ENCODE data around the gene VPS35.

VPS35 gene

DNA sequence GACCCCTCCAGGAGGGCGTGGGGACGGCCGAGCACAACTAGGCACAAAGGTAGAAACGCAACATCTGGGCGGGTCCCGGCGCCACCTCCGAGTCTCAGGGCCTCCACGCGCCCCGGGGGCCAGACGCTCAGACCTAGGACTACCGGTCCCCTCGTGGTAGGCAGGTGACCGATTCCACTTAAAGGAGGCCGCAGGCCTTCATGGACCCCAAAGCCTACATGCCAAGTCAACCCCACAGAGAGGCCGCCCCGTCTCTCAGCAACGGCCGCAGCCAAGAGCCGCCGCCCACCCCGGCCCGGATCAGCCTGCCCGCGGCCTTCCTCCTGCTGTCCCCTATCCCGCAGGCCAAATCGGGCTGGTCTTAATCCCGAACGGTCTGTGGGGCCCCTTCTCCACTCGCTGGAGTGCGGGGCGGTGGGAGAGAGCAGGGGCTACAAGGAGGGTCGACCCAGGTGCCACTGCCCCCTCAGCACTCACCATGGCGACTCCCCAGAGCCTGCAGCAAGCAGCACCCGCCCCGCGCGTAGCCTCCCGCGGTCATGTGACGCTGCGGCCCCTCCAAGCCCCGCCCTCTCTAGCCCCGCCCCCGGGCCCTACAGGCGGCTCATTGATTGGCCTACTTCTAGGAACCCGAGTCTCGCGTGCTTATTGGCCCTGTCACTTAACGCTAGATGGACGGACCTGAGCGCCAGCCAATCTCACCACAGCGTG is at the start of gene VPS35:
TSS of gene VPS35 (minus strand) at position 525 of the 711 bp plus-strand sequence. CDS start at position 480, 45 bp downstream.
- in situ Hi-C loops (cut with MboI; ENCODE audit: low sequenced_read_pairs) = no loop called here

DNA sequence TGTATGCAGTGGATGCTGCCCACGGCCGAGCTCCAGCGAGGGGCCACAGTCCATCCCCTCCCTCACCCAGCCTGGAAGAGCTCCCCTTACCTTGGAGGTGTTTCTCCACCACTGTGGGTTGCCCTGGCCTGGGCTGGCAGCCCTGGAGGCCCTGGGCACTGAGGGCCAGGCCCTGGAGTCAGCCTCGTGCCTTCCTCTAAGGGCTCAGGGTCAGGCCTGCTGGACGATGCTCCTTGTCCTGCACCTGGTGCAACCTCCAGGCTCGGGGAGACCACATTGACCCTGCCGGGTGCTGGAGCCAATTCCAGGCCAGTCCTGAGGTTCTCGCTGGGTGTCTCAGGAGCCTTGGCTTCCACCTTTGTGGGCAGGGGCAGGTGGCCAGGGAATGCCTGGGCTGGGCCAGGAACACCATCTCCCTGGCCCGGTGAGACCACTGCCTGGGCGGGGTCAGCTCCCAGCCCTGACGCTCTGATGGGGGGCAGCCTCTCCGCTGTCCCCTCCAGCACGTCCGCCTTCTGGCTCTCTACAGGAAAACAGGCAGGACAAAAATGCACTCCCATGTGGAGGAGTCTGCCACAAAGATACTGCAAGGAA is 48.7 kb upstream of the VPS35 start:
- in situ Hi-C loops (cut with MboI; ENCODE audit: low sequenced_read_pairs) = no loop called here

DNA sequence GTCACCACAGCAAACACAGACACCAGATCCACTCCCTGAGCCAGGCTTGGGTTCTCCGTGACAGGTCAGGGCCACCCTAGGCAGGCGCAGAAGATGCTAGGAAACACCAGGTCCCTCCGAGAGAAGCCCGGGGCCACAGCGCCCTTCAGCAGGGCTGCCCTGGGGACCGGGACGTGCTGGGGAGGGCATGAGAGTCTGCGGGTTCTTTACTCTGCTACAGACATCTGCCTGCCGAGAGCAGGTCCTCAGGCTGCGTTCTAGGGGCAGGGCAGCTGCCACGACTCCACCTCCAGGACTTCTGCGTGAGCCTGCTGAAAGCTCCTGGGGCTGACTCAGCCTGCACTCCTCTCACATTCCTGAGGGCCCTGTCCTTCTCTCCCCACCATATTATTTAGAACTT is 47.7 kb upstream of the VPS35 start:
- in situ Hi-C loops (cut with MboI; ENCODE audit: low sequenced_read_pairs) = no loop called here

DNA sequence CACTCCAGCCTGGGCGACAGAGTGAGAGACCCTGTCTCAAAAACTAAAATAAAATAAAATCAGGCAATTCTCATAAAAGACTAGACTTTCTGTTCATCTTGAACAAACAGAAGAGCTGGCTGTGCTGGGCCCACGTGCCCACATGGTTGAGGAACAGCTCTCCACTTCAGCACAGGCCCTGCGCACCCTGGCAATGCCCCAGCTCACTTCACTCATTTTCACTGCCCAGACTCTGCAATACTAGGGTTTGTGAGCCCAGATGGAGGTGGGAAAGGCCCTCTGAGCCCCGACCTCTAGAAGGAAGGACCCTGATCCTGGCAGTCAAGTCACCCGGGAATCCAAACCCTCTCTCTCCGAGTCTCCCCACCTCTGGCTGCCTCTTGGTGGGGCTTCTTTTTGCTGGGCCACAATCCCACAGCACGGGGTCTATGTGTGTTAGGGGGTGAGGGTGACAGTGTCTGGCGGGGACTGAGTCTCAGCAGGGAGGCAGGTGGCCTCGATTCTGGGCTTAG is 44.4 kb upstream of the VPS35 start:
- in situ Hi-C loops (cut with MboI; ENCODE audit: low sequenced_read_pairs) = no loop called here

DNA sequence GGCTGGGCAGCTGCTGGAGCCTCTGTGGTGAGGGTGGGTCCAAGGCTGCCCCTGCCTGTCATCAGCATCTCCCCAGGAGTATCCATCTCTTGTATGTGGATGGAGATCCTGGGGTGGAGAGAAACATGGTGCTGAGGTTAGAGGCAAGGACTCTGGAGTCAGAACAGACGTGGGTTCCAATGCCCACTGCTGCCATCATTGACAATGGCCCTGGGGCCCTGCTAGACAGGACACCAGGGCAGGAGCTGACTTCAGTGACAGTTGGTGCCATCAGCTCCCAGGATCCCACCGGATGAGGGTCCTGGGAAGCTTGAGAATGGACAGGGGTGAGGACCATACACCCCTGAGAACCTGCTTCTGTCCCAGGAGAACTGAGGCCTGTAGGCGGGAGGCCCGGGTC is 43.6 kb upstream of the VPS35 start:
- in situ Hi-C loops (cut with MboI; ENCODE audit: low sequenced_read_pairs) = no loop called here

DNA sequence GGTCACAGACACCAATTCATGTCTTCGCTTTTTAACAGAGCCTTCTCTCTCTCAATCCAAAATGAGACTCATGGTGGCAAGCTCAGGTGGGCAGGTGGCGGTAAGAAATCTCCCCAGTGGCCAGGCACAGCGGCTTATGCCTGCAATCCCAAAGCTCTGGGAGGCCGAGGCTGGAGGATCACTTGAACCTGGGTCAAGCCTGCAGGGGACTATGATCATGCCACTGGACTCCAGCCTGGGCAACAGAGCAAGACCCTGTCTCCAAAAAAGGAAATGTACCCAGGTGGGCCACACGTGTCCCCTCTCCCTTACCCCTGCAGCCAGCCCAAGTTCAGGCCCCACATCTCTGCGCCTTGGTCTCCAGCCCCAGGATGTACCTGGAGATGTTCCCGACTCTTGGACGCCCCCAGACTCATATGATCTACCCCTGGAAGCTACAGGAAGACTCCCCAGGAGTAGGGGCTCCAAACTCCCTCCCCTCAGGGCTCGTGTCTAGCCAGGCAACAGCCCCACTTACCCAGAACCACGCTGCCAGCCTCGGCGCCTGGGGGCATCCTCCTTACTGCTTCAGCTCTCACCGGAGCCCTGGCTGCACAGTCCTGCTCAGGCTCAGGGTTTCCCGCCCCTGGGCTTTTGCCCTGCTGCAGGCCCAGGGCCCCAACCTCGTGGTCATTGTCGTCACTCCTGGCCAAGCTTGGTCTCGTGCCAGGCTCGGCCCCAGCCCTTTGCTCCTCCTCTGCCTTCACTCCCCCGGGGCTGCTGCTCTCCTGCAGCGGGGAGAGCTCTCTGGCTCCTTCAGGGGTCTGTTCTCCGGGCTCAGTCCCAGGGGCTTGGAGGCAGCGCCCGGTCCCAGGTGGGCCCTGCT is 42.9 kb upstream of the VPS35 start:
- in situ Hi-C loops (cut with MboI; ENCODE audit: low sequenced_read_pairs) = no loop called here

DNA sequence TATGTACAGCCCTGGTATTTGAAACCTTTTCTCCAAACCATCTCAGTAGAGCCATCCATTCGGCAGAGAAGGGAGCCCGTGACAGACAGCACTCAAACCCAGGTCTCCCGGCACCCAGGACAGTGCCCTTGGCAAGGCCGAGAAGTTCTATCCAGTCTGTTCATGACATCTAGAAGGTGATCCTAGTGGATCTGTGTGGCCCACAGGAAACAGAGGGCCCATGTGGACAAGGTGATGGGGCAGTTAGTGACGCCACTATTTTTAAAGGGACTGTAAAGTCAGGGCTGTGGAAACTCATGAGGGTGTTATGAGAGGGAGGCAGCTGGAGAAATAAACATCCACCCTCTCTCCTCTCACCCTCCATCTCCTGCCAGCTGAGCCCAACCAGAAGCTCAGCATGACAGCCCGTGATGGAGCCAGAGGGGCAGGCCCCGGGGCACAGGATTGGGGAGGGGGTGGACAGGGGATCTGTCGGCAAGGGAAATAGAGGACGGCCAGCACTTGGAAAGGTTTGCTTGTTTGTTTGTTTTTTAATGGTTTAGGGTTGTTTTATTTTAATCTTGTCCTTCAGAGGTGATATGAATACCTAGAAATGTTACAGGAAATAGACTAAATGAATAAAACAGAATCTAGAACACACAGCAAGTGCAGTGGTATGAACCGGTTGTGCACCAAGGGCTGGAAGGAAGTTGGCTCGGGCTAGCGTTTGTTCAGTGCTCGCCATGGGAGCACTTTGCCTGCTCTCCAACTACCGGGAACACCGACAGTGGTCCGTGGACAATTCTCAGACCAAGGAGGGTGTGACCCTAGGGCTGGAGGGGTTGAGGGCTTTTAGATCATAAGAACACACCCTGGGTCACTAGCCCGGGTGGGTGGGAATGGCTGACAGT is 42.1 kb upstream of the VPS35 start:
- in situ Hi-C loops (cut with MboI; ENCODE audit: low sequenced_read_pairs) = no loop called here

DNA sequence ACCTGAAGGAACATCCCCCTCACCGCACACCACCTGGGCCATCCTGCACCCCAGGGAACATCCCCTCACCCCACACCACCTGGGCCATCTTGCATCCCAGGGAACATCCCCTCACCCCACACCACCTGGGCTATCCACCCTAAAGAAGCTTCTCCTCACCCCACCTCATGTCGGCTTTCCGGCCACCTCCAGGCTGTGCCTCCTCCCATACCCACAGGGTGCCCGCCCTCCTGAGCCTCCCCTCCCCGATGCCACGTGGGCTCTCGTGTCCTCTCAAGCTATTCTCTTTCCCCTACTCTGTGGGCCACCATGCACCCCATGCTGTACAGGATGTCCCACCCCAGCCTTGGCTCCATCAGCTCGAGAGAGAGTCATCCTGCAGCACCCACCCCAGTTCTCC is 41.1 kb upstream of the VPS35 start:
- in situ Hi-C loops (cut with MboI; ENCODE audit: low sequenced_read_pairs) = no loop called here

DNA sequence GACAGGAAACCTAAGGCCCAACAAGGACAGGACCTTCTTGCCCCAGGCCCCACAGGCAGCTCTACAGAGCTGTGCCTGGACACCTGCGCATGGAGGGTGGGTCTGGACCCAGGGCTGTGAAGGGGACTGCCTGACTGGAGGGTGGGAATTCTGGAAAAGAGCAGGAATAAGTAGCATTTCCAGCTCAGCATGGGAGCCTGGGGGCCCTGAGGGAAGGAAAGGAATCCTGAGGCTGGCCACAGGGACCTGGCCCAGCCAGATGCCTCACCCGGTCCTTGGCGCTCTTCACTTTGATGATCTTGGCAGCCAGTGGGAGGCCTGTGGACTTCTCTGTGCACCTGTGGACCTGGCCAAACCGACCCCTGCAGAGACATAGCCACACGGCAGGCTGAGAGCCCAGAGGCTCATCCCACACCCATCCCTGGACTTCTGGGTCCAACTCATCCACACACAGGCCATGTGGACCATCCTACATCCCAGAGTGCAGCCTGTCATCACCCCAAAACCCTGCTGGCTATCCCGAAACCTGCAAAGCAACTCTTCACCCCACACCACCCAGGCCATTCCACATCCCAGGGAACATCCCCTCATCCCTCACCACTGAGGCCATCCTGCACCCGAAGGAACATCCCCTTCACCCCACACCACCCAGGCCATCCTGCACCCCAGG is 40.5 kb upstream of the VPS35 start:
- in situ Hi-C loops (cut with MboI; ENCODE audit: low sequenced_read_pairs) = no loop called here

DNA sequence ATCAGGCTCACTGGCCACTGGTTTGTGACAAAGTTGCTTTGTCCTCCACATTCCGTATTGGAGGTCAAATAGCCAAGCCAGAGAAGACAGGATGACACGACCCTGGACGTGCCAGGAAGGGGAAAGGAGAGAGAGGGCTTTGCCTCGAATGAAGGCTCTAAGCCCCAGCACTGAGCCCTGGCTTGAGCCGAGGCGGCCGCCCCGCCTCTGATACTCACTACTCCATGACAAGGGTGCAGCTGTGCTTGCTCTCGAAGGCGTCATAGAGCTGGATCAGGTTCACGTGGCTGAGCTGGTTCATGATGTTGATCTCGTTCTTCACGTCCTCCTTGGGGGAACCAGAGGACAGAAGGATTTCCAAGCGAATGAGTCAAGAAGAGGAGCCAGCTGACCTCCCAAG is 39.8 kb upstream of the VPS35 start:
- in situ Hi-C loops (cut with MboI; ENCODE audit: low sequenced_read_pairs) = no loop called here

DNA sequence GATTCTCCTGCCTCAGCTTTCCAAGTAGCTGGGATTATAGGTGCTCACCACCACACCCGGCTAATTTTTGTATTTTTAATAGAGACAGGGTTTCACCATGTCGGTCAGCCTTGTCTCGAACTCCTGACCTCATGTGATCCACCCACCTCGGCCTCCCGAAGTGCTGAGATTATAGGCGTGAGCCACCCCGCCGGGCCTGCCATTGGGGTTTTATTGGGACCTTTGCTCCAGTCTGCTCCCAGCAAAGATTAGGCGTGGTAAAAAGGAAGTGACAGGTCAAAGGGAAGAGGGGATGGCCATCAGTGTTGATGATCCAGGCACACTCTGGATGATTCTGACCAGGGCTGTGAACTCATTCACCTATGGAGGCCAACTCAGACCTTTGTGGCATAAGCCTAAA is 38.7 kb upstream of the VPS35 start:
- in situ Hi-C loops (cut with MboI; ENCODE audit: low sequenced_read_pairs) = no loop called here

DNA sequence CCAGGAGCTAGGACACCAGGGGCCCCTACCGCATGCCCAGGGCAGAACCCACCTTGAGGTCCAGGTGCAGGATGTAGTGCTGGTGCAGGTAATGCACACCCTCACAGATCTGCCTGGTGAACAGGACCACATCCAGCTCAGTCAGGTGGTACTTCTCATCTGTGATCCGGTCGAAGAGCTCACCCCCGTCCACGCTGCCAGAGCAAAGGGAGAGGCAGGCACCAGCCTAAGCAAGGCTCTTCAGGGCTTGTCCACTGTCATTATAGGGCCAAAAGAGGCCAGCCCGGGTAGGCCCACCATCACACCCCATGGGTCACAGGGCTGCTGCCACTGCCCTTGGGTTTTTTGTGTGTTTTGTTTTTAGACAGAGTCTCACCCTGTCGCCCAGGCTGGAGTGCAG is 38.2 kb upstream of the VPS35 start:
- in situ Hi-C loops (cut with MboI; ENCODE audit: low sequenced_read_pairs) = no loop called here

DNA sequence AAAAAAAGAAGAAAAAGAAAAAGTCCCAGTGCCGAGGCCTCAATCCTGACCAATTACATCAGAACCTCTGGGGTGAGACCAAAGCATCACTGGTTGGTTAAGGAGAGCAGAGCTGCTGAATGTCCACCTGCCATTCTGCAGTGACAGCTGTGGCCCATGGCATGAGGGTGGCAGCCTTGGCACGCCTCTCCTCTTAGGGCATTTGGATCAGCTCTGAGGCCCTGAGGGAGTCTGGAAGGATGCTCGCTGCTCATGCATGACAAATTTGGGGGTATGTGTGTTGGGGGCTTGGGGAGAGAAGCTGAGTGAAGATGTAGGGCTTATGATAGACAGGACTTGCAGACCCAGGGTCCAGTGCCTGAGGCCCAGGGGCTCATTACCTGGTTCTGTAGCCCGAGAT is 32.9 kb upstream of the VPS35 start:
- in situ Hi-C loops (cut with MboI; ENCODE audit: low sequenced_read_pairs) = no loop called here

DNA sequence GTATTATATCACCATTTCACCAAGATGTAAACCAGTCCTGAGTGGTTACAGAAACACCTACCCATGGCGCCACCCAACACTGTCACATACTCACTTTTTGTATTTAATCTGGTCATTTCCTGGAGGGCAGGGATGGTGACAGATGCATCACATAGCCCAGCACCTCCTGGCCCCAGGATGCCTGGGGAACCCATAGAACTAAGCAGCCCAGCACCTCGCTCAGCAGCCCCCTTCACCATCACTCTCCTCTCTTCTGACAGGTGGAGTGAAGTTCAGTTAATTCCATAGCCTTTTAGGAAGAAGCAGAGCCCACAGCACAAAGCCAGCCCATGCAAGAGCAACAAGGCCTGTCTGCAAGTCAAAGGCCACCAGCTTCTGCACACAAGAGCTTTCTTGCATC is 31.6 kb upstream of the VPS35 start:
- in situ Hi-C loops (cut with MboI; ENCODE audit: low sequenced_read_pairs) = no loop called here

DNA sequence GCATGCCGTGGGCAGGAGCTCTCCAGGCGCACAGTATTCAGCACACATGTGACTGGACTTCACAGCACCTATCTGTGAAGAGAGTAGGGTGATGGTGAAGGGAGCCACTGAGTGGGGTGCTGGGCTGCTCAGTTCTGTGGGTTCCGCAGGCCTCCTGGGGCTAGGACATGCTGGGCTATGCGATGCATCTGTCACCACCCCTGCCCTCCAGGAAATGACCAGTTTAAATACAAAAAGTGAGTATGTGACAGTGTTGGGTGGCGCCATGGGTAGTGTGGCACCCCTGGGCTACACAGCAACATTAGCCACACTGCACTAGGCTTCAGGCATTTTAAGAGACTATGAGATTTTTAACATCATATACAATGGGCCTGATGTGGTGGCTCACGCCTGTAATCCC is 30.6 kb upstream of the VPS35 start:
- in situ Hi-C loops (cut with MboI; ENCODE audit: low sequenced_read_pairs) = no loop called here

DNA sequence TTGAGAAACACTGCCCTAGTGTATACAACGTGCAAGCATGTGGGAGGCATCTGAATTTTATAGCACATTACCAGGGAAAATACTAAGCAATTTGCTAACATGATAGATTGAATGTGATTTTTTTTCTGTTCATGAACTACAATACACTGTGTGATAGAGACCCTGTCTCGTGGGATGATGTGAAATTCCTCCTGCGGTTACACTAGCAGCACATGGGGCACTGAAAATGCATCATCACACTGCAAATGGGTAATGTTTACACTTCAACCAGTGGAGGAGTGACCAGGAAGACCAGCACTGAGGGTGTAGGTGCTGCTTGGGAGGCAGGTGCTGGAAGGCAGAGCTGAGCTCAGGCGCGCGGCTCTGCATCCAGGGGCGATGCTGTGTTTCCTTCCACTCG is 29.2 kb upstream of the VPS35 start:
- in situ Hi-C loops (cut with MboI; ENCODE audit: low sequenced_read_pairs) = no loop called here

DNA sequence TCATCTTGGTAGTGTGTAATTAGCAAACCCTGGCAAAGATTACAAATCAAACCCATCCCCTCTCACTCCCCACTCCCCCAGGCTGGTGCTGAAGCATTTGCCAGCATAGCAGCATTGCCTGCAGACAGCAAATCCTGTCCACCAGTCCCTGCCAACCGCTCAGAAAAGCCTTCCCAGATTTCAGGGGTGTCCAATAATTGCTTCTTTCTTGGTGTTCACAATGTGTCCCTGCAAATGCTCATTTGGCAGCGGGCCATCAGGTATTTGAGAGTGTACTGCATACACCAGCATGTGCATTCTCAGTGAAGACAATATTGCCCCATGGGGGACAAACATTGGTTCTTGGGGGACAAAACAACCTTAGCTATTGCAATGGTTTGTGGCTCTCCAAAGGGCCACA is 28.7 kb upstream of the VPS35 start:
- in situ Hi-C loops (cut with MboI; ENCODE audit: low sequenced_read_pairs) = no loop called here

DNA sequence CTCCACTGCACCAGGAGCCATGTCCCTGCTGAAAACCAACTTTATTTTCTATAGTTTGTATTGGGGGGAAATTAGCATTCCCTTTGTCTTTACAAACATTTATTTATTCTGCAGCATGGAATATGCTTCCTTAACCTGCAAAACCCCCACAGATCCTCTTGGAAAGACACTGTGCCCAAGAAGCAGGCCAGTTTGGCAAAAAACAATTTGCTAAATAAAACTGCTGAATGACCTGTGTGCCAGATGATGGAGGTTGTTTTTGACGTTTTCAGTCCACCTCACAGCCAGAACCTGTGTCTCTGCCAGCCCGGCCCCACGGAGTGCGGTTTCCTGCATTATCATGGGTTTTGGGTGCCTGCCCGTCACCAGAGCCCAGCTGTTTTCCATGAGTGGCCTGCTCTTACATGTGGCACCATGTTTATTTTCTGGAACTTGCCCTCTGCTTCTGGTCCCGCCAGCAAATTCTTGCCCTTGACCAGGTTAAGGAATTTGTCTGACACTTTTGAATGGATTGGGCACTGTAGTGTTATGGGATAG is 26.9 kb upstream of the VPS35 start:
- in situ Hi-C loops (cut with MboI; ENCODE audit: low sequenced_read_pairs) = no loop called here

DNA sequence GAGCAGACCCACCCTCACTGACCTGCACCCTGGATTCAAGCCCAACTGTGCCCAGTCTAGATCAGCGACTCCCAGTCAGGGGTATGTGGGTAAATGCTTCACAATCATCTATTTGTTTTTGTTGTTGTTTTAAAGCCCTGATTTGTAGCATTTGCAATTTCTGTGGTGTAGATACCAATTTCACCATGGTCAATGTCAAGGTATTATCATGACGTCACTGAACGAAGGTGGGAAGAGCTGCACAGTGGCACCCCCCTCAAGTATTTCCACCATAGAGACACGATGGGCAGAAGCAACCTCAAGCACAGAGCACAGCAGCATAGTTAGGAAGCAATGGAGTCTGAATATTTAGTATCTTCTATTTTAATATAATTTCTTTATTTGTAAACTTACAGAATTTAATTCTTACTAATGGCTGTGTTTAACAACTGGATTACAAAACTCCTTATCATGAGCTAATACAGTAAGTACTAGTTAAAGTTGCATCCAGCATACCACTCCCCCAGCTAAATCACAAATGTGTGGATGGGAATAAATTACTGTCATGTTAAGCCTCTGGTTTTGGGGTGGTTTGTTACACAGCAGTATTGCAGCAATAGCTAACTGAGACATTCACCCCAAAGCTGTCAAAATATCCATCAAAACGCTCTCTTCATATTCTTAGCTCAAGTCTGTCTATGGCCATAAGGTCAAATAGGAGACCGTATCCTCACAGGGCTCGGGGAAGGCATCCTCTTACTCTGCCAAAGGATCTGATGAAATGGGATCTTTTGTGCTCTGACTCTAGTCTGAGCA is 26.0 kb upstream of the VPS35 start:
- in situ Hi-C loops (cut with MboI; ENCODE audit: low sequenced_read_pairs) = no loop called here
